Measurements from ENCODE around the gene TEX50.
A peak's percentile ranks its signal among the peaks of the same experiment; 100 is the strongest.
"Not testable (repeated sequence)": the region's sequence is repeated elsewhere in the genome, so short reads cannot be mapped to it uniquely, and the experiment has no call there.

TEX50 gene, protein sequence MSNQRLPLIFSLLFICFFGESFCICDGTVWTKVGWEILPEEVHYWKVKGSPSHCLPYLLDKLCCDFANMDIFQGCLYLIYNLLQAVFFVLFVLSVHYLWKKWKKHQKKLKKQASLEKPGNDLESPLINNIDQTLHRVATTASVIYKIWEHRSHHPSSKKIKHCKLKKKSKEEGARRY

DNA sequence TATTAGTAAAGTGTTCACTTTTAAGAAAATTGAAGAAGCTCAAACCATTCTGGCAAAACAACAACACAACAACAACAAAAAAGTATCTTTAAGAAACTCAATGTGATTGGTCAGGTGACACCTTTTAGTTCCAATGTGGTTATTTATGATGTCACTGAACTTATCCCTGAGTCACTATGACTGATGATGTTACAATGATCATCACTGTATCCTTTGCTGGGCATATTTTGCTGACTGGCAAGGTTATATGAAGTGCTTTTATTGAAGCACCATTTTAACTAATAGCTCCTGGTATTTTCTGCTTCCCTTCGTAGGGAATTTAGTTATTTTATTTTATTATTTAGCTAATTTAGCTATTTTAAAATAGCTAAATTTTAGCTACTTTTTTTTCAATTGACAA, at the start of gene TEX50:
Gene TEX50, plus strand, starts transcription at position 223 of the 400 bp plus-strand sequence. CDS start 184 bp downstream, outside the sequence.
- no peak for DNase-seq (ENCODE audit: low spot score)

DNA sequence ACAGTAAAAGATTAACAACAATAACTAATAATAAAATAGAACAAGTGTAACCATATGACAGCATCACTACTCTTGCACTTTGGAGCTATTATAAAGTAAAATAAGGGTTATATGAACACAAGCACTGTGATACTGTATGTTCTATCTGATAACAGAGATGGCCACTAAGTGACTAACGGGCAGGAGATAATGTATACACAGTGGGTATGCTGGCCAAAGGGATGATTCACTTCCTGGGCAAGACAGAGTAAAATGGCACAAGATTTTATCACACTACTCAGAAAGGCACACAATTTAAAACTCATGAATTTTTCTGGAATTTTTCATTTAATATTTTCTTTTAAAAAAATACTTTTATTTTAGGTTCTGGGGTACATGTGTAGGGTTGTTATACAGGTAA, 44.6 kb upstream of the TEX50 start:
- DNase-seq (ENCODE audit: low spot score): no peak

- DNase-seq (ENCODE audit: low spot score): not testable (repeated sequence)
These were observed 44.0 kb upstream of the TEX50 start for GRCh38 chr1:173591138-173591537.

DNA sequence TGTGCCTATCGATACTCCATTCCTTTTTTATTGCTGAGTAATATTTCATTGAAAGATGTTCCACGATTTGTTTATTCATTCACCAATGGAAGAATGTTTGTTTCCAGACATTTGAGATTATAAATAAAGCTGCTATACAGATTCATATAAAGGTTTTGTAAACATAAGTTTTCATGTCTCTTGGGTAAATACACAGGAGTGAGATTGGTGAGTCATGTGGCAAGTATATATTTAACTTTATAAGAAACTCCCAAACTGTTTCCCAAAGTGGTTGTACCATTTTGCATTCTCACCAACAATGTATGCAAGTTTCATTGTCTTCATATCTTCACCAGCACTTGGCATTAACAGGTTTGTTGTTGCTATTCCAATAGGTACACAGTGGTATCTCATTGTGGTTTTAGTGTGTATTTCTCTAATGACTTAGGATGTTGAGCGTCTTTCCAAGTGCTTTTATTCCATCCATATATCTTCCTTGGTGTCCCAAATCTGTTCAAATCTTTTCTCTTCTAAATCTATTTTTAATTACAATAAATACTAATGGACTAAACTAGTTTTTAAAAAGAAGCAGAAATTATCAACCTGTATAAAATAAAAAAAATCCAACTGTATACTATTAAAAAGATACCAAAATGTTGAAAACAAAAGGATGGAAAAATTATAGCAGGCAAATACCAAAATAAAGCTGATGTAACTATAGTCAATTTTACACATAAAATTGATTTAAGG, 38.9 kb upstream of the TEX50 start:
- DNase-seq (ENCODE audit: low spot score): no peak

DNA sequence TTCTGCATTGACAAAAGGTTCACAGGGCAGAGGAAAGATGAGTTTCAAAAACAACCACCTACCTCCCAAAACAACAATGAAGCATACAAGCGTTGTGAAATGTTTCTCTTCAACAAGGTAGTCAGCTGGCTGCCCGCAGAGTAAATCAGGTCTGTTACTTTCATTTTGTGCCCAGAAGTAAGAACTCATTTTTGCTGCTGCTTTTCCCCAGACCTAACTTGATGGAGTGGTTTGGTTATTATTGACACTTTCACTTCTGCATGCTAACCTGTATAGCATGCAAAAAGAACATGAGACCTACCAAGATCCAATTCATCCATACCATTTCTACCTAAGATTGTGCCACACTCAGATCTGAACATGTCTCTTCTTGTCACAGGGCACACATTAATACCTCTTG, 33.5 kb upstream of the TEX50 start:
- DNase-seq (ENCODE audit: low spot score): no peak

GRCh38 chr1:173603056-173603591, 32.0 kb upstream of the TEX50 start, which contains the start of gene SLC9C2:
SLC9C2 (minus strand) TSS chr1:173603072; CDS start chr1:173601776, 1,296 bp downstream.
- peak; percentile 38 for DNase-seq (ENCODE audit: low spot score)

GRCh38 chr1:173608503-173609216, 26.5 kb upstream of the TEX50 start:
- DNase-seq (ENCODE audit: low spot score): no peak

DNA sequence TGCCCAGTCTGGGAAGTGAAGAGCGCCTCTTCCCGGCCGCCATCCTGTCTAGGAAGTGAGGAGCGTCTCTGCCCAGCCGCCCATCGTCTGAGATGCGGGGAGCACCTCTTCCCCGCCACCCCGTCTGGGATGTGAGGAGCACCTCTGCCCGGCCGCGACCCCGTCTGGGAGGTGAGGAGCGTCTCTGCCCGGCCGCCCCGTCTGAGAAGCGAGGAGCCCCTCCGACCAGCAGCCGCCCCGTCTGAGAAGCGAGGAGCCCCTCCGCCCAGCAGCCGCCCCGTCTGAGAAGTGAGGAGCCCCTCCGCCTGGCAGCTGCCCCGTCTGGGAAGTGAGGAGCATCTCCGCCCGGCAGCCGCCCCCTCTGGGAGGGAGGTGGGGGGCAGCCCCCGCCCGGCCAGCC, 22.1 kb upstream of the TEX50 start:
- not testable (repeated sequence) for DNase-seq (ENCODE audit: low spot score)

GRCh38 chr1:173616859-173617258, 18.3 kb upstream of the TEX50 start:
- no peak for DNase-seq (ENCODE audit: low spot score)

DNA sequence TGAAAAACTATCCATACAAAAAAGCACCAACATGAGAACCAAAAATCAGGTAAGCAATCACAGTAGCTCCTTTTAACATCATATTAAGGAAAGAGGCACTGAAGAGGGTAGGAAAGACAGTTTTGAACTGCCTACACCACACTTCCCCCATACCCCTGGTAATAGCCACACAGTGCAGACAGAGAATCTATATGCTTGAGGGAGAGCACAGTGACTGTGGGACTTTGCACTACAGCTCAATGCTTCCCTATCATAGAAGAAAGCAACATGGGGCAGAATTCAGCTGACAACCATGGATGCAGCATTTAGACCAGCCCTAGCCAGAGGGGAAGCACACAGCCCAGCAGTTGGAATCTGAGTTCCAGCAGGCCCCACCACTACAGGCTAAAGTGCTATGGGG, 7.9 kb upstream of the TEX50 start:
- DNase-seq (ENCODE audit: low spot score): no peak

GRCh38 chr1:173628888-173629287, 6.2 kb upstream of the TEX50 start:
- DNase-seq (ENCODE audit: low spot score): no peak

- not testable (repeated sequence) for DNase-seq (ENCODE audit: low spot score)
These were observed 2.3 kb downstream of the TEX50 start for GRCh38 chr1:173637236-173638042.

GRCh38 chr1:173638043-173639021, 3.2 kb downstream of the TEX50 start:
- DNase-seq (ENCODE audit: low spot score): no peak

DNA sequence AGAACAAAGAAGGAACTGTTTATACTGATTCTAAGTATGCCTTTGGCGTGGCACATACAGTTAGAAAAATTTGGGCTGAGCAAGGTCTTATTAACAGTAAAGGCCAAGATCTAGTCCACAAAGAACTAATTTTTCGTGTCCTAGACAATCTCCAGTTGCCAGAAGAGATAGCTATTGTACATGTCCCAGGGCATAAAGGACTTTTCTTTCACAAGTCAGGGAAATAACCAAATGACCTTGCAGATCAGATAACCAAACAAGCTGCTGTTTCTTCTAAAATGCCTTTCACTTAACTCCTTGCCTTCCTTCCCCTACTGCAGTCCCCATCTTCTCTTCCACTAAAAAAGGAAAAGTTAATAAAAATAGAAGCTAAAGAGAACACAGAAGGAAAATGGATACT, 4.0 kb downstream of the TEX50 start:
- no peak for DNase-seq (ENCODE audit: low spot score)

DNA sequence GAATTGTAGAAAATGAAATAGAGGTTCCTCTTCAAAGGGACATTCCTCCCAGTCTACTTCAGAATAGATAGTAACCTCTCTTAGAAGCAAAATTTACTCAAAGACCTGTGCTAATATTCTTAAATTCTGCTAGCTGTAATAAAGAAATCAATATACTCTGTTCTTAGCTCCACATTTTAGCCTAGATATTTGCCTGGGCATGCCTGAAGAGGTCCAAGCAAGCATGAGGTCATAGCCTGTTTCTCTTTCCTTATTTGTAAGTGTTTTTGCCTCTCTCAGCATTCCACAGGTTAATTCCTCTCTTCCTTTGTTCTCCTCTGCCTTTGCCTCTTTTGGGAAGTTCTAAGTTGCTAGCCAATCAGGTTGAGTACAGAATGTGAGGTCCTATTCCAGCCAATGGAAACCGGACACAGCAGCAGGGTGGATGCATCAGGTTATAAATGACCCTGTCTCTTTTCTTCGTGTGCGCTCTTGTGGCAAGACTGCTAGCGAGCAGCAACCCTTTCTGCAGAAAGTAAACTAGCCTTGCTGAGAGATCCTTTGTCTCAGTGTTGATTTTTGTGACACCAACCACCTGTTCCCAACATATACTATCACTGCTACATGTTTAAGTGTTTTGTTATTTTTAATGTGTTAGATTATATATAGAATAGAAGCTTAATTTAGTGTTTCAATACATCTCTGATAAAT, 7.5 kb downstream of the TEX50 start:
- not testable (repeated sequence) for DNase-seq (ENCODE audit: low spot score)

DNA sequence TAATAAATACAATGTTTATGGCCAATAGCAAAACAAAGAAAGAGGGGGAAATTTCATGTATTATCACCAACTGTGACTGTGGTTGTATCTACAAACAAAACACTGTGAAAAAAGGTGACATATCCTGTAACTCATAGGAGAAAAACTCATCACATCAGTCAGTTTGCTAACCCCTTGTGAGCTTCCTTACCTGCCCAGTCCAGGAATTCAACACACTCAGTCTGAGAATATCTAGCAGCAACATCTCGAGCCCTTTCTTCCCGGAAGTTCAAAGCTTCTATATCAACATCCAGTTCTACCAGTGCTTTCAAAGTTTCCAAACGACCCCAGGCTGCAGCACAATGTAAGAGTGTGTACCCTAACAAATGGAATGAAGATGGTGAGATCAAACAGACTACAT, 11.5 kb downstream of the TEX50 start:
- no peak for DNase-seq (ENCODE audit: low spot score)

- DNase-seq (ENCODE audit: low spot score): no peak
These were observed 13.9 kb downstream of the TEX50 start for GRCh38 chr1:173648880-173649605.

DNA sequence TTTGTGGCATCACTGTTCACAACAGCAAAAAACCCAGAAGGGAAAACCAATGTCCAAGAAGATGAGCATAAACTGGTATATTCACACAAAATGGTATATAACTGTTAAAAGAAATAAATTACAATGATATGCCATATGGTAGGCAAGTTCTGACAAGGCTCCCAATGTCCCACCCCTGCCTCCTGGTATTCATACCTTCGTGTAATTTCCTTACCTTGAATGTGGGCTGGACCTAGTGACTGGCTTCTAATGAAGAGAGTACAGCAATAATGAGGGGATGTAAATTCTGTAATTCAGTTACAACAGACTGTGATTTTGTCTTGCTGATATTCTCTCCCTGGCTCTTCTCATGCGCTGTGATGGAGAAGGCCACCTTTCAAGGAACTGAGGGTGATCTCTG, 25.2 kb downstream of the TEX50 start:
- no peak for DNase-seq (ENCODE audit: low spot score)

DNA sequence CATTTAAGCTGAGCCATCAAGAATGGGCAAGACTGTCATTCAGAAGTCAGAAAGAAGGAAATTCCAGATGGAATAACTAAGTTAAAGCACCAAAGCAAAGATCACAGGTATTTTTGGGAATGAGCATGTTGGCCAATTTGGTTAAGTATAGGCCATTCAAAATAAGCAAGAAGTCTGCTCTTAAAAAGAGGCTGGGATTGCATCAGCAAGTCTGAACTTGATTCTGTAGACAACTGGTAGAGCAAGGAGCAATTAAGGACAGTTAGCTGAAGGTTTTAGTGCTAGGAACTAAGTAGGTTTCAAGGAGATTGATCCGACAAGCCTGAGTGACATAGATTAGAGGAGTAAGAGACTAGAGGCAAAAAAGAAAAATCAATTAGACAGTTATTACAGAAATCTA, 26.1 kb downstream of the TEX50 start:
- DNase-seq (ENCODE audit: low spot score): no peak
